HCT116 (cell line): ENCODE measurements around the gene TBC1D3K. TPM values are rescaled to one million over a fixed set of nuclear protein-coding genes. Genes with fewer than 3 reads are reported as not detected.

Source experiments
- total RNA-seq: library from RNA; stranded (reverse); gene quantifications from one replicate; pipeline ENCODE4 v1.2.1, GENCODE V29; 2021; ENCODE audit not compliant: unreplicated experiment

The TBC1D3K gene
- total RNA-seq, 1 experiment from 2014 or later = not detected

Other genes with a start within 250 kb of the TBC1D3K start
- 3.6 TPM for gene HNF1B, start 179.4 kb upstream of the TBC1D3K start, total RNA-seq
- gene TBC1D3L, start 64.6 kb downstream of the TBC1D3K start, total RNA-seq = 33.3 TPM
- gene TBC1D3D, start 79.6 kb downstream of the TBC1D3K start, total RNA-seq = 4.4 TPM
- gene TBC1D3C, start 144.2 kb downstream of the TBC1D3K start, total RNA-seq = 0.22 TPM
- gene TBC1D3E, start 203.5 kb downstream of the TBC1D3K start, total RNA-seq = not detected